AML-193 (cell line): ENCODE data around the gene ZSCAN4.

Experiments used
- DNase-seq, 2 experiments: peaks; one replicate each; lab custom pipeline; 2025; lab: John Stamatoyannopoulos, UW

The ZSCAN4 gene

GRCh38 chr19:57668635-57669034 lies at the start of gene ZSCAN4:
Gene ZSCAN4 (plus strand): TSS chr19:57668935. CDS start chr19:57676146, 7,211 bp downstream.
- no peak for DNase-seq

GRCh38 chr19:57620673-57621348 lies 47.9 kb upstream of the ZSCAN4 start:
- no peak for DNase-seq

- DNase-seq, result no peak
Observed at GRCh38 chr19:57623091-57623490, 45.6 kb upstream of the ZSCAN4 start.

- DNase-seq, result peak; percentile 88 to 90
Observed at GRCh38 chr19:57632987-57633831, 35.5 kb upstream of the ZSCAN4 start, which contains the start of gene ZNF211. Gene ZNF211 (plus strand): TSS chr19:57633168. CDS start chr19:57633347, 179 bp downstream.

- DNase-seq, result no peak
Observed at GRCh38 chr19:57633832-57634131, 35.0 kb upstream of the ZSCAN4 start.

- no peak for DNase-seq
Observed at GRCh38 chr19:57637379-57637778, 31.4 kb upstream of the ZSCAN4 start.

- DNase-seq, result no peak
Observed at GRCh38 chr19:57641715-57642234, 27.0 kb upstream of the ZSCAN4 start.

GRCh38 chr19:57642396-57643046 lies 26.2 kb upstream of the ZSCAN4 start:
- no peak for DNase-seq

GRCh38 chr19:57643734-57644133 lies 25.0 kb upstream of the ZSCAN4 start:
- no peak for DNase-seq

GRCh38 chr19:57648331-57649003 lies 20.3 kb upstream of the ZSCAN4 start:
- no peak for DNase-seq

- DNase-seq, result no peak
Observed at GRCh38 chr19:57651654-57651996, 17.1 kb upstream of the ZSCAN4 start.

GRCh38 chr19:57653689-57654088 lies 15.0 kb upstream of the ZSCAN4 start:
- no peak for DNase-seq

GRCh38 chr19:57655443-57655842 lies 13.3 kb upstream of the ZSCAN4 start:
- DNase-seq, result no peak

- DNase-seq, result no peak
Observed at GRCh38 chr19:57656346-57656745, 12.4 kb upstream of the ZSCAN4 start.

- DNase-seq, result no peak
Observed at GRCh38 chr19:57664269-57665127, 4.2 kb upstream of the ZSCAN4 start.

- DNase-seq, result no peak
Observed at GRCh38 chr19:57665261-57665806, 3.4 kb upstream of the ZSCAN4 start.

GRCh38 chr19:57667228-57667627 lies 1.5 kb upstream of the ZSCAN4 start:
- no peak for DNase-seq

- DNase-seq, result no peak
Observed at GRCh38 chr19:57671124-57671895, 2.6 kb downstream of the ZSCAN4 start.

- no peak for DNase-seq
Observed at GRCh38 chr19:57672466-57672865, 3.7 kb downstream of the ZSCAN4 start.

GRCh38 chr19:57675881-57676280 lies 7.1 kb downstream of the ZSCAN4 start:
- DNase-seq, result no peak
